Fibroblast of the conjunctiva (primary cell): ENCODE data around the gene EWSR1.
A peak's percentile ranks its signal among the peaks of the same experiment; 100 is the strongest.
"Not testable (repeated sequence)": the region's sequence is repeated elsewhere in the genome, so short reads cannot be mapped to it uniquely, and the experiment has no call there.

Experiments used
- DNase-seq: peaks from one replicate; pipeline ENCODE4 v3.0.0-alpha.2; 2010; ENCODE audit warnings: low read depth

EWSR1 gene

DNA sequence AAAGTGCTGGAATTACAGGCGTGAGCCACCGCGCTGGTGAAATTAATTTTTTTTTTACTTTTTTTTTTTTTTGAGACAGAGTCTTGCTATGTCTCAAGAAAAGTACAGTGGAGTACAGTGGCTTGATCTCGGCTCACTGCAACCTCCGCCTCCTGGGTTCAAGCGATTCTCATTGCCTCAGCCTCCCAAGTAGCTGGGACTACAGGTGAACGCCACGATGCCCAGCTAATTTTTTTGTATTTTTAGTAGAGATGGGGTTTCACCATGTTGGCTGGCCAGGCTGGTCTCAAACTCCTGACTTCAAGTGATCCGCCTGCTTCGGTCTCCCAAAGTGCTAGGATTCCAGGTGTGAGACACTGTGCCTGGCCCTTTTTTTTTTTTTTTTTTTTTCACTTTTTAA lies 20.2 kb upstream of the EWSR1 start:
- not testable (repeated sequence) for DNase-seq

DNA sequence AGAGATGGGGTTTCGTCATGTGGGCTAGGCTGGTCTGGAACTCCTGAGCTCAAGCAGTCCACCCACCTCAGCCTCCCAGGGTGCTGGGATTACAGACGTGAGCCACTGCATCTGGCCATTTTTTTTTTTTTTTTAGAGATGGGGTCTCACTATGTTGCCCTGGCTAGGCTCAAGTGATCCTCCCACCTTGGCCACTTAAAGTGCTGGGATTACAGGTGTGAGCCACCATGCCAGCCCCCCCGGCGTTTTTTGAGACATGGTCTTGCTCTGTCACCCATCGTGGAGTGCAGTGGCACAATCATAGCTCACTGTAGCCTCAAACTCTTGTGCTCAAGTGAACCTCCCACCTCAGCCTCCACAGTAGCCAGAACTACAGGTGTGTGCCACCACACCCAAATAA lies 16.8 kb upstream of the EWSR1 start:
- no peak for DNase-seq

DNA sequence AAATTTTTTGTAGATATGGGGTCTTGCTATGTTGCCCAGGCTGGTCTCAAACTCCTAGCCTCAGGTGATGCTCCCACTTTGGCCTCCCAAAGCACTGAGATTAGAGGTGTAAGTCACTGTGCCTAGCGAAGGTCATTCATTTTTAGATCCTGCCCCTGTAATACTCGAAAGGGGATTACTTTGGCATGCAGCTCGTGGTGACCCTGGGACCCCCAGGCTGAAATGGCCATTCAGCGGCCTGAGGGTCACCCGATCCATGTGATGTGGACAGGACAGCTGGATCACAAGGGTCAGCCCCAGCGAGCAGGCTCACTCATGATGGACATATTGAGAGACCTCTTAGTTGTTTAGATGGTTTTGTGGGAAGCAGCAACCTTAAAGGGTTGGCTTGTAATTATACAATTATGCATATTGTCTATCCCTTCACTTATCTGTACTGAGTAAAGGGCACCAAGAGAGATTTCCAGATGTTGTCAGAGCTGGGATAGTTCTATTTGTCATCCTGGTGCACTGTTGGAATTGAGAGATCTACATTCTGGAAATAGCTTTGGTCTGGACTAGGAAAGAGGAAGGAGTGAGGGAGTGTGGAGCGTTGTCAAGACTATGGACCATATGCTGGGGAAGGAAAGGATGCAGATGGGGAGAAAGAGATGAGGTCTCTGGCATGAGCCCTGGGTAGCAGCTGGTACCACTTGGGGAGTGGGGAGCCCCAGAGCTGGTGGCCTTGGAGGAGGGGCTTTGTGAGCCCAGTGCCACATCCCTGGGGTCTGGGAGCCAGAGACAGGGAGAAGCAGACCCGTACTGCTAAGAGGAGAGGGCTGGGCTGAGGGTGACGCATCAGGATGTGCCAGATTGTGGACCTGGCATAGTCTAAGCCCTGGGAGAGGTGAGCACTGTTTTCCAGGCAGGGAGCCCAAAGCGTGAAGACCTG lies 15.8 kb upstream of the EWSR1 start:
- DNase-seq, result no peak

DNA sequence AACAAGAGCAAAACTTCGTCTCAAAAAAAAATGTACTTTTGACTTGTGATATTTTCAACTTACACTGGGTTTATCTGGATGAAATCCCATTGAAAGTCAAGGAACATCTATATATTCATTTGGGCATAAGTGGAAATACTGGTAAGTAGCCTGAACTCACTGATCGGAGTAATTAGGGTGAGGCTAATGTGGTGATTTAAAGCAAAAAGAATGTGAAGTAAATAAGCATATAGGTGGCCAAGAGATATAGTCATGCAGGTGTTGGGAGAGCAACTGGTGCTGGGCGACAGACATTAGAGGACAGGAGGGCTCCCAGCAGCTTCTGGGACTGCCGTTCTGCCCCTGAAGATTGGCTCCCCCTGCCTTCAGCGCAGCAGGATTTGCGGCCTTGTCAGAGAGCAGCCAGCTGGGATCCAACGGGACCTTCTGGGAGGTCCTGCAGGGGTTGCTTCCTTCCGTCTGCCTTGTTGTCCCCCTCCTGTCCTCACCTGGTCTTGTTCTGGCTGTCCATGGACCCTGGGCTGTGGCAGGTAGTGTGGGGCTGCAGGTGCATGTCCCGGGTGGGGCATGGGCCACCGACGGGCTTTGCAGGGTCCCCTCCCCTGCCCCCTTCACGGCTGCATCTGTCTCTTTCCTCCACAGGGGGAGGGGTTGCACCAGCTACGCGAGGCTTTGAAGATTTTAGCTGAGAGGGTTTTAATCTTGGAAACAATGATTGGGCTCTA lies 14.3 kb upstream of the EWSR1 start:
- DNase-seq, result no peak

DNA sequence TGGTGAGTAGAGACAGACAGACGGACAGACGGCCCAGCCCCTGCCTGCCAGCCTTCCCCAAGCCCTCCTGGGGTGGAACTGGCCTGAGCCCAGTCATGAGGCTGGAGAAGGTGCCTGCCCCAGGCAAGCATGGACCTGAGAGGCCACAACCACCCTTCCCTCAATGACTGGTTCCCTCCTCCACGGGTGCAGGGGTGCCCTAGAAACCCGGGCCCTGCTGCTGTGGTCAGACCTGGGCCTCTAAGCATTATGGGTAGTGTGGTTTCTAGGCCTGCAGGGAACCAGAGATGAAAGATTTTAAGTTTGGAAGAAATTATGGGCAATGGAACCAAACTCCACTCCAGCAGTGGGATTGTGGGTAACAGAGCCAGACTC lies 13.8 kb upstream of the EWSR1 start:
- DNase-seq, result no peak

DNA sequence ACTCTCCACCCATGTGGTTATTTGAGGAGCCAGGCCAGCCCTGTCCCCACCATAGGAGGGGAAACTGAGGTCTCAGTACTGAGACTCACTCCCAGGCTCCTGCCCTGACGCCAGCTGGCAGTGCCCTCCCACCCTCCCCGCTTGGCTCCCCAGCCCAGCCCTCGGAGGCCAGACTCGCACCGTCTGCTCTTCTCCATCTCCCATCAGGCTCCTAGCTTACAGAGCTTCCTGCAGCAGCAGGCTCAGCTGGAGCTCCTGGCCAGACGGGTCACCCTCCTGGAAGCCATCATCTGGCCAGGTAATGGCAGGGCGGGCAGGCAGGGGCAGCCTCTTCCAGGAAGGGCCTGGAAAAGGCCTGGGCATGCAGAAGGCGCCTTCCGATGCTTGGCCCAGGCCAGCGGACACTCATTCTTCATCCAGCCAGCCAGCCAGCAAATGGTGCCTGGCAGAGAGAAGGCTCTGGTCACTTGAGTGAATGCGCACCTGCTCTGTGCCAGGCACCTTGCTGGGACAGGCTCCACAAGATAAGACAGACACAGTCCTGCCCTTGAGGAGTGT lies 12.9 kb upstream of the EWSR1 start:
- DNase-seq, result no peak

DNA sequence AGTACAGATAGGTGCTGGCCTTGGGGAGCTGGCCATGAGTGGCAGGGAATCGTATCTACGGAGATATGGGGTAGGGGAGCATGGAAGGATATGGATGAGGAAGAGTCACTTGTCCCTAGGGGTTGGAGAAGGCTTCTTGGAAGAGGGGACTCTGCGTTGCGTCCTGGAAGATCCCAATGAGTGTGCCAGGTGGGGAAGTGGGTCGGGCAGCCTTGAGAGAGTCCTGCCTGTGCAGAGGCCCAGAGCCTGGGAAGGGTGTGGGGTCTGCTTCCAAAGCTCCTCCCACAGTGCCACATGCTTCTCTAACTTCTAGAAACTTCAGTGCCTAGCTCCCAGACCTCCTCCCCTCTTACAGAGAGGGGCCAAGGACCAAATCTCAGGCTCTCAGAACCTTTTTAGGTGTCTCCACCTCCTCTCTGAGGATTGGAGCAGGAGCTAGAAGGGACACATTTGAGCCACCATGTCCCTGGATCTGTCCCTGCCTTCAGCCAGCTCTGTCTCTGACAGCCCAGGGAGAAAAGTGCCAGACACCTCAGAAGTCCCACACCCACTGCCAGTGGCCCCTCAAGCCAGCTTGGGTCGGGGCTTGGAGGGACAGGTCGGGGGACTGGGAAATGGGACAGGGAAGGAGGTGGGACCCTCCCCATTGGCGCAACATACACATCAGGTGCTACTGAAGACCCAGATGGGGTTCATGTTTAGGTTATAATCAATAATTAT lies 11.3 kb upstream of the EWSR1 start:
- DNase-seq, result no peak

DNA sequence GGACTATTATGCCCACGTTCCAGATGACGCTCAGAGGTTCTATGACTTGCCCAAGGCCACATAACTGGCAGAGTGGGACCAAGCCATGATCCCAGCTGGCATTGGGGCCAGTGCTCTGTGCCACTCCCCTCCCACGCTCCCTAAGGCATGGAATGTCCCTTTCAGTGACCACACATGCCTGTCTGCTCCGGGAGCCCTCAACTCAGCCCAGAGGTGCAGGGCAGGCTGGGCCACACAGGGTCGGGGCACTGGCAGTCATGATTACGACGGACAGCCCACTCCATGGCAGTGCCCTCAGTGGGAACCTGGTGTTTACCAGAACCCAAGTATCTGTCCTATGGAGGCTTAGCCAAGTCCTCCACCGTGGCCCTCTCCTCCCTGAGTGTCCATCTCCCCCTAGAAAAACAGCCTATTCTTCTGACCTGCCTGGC lies 10.3 kb upstream of the EWSR1 start:
- no peak for DNase-seq

DNA sequence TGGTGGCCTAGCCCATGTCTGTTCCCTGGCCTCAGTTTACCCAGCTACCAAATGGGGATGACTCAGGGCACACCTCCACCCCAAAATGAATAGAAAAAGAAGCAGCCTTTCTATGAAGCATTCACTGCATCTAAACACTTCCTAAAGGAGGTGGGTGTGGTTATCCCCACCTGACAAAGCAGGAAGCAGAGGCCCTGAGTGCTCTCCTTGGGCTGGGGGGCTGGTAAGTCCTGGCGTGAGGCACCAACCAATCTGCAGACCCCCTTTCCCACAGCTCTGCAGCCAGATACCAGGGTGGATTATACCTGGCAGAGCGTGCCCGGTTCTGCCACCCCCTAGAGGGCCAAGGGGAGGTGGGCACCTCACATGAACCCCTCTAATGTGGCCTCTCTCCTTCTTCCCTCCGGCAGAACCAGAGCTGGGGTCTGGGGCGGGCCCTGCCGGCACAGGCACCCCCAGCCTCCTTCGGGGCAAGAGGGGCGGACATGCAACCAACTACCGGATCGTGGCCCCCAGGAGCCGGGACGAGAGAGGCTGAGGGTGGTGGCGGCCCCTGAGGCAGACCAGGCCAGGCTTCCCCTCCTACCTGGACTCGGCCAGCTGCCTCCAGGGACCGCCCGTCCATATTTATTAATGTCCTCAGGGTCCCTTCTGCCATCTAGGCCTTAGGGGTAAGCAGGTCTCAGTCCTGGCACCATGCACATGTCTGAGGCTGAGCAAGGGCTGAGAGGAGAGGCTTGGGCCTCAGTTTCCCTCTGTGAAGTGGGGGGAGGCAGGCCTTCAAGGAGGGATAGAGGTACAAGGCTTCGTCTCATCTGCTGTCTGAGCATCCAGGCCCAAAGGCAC lies 9.4 kb upstream of the EWSR1 start:
- DNase-seq, result no peak

DNA sequence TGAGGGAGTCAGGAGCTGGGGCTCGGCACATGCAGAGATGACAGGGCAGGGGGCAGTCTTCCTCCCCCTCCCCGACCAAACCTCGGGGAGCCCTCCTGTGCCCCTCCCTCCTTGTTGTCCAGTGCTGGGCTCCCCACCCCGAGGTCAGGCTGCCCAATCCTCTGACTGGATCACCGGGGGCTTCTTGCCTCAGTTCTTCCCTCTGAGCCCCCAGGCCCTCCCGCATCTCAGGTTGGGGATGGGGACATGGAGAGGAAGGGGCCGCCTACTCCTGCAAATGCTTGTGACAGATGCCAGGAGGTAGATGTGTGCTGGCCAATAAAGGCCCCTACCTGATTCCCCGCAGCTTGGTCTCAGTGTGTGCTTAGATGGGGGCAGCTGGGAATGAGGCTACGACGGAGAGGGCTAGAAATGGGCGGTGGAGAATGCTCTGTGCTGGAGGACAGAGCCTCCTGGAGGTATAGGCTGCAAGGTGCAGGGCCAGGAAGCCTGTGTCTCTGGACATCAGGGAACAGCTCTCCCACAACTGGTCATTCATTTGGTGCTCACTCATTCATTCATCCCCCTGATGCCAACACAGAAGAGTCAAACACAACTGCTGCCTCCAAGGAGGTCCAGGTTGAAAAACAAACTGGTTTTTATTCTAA lies 8.7 kb upstream of the EWSR1 start:
- no peak for DNase-seq

DNA sequence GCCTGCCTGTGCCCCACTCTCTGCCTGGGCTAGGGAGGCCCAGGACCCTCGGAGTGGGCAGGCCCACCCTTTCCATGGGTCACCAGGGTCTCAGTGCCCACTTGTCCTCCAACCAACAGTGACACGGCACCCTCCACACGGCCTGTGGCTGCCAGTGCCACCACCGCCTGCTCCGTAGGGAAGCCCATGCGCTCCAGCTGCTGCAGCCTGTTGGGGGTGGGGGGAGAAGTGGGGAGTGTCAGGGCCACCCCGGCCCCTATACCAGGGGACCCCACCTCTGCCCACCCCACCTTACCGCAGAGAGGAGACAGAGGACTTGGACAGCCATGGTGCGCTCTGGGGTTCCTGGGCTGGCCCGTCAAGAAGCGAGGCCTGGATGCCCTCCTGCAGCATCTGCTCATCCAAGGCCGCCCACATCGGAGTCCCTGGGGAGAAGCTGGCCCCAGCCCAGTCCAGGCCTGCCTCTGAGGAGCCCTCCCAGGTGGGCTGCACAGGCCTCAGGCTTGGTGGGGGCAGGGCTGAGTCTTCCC lies 8.0 kb upstream of the EWSR1 start:
- DNase-seq, result no peak

DNA sequence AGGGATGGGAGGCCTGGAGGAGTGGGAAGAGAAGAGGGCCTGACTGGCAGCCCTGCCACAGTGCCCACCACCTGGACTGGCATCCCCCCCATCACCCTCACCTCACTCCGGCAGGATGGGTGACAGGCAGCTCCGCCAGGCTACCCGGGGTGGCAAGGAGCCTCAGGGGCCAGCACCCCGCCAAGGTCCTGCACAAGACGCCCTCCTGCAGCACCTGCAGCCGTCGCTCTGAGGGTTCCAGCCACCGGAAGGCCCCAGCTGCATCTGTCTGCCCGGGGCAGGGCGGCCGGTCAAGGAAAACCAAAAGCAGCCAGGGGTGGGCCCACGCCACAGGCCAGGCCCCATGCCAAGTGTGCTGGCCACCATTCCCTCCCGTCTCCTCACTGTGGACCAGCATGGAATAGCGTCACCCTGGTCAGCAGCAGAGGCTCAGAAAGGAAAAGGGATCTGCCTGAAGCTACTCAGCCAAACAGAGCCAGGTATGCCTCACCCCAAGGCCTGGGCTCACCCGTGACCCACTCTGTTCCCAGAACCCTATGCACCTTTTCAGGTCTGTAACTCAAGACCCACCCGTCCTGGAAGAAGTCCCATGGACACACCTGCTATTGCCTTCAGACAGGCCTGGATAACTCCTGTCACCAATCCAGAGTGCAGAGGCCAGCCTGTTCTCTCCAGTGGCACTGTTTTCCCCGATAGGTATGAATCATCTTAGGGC lies 7.3 kb upstream of the EWSR1 start:
- no peak for DNase-seq

DNA sequence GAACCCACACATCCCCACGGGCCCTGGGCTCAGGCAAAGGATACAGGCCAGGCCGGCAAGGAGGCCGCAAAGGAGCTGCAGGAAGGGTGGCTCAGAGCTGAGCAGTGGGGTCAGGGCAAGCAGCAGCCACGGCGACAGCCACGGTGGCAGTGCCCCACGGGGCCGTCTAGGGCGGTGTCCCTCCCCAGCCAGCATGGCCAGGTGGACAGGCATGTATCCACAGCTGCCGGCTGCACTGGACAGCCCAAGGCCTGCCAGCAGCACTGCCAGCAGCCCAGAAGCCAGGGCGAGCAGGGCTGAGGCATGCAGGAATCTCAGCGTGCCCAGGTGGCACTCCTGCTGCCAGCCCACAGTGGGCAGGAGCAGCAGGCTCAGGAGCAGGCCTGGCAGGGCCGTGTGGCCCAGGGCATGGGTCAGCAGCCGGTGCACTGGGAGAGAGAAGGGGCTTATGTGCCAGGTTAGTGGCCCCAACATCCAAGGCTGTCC lies 4.2 kb upstream of the EWSR1 start:
- DNase-seq, result no peak

DNA sequence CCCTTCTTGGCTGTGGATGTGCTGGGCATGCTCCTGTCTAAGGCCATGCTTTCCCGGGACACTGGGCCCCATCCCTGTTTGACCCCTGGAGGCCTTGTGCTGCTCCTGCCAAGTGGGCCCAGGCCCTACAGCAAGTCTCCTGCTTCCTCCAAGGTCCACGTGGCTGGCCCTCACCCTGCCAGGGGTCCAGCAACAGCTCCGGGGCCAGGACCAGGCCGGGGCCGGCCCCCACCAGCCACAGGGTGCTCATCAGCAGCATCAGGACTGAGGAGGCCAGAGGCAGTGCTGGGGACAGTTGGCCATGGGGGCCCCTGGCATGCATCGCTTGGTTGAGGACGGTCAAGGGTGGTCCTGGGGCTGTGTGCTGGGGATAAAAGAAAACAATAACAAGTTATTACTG lies 2.8 kb upstream of the EWSR1 start:
- DNase-seq, result no peak

DNA sequence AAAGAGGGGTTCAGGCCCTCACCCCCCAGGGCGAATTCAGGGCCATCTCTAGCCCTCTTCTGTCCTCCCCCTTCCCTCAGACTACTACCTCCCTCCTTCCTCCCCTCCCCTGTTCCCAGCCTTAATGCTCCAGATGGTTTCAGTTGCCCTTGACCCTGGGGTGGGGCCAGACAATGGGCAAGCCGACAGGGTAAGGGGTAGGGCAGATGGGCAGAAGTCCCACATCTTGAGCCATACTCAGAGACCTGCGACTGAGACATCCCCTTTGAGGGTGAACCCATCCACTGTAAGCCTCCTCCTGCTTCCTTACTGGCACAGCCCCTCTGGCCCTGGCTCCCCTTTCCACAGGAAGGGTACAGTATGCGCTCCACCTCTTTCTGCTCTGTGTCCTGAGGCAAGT lies 2.1 kb upstream of the EWSR1 start:
- peak; percentile 73 for DNase-seq

DNA sequence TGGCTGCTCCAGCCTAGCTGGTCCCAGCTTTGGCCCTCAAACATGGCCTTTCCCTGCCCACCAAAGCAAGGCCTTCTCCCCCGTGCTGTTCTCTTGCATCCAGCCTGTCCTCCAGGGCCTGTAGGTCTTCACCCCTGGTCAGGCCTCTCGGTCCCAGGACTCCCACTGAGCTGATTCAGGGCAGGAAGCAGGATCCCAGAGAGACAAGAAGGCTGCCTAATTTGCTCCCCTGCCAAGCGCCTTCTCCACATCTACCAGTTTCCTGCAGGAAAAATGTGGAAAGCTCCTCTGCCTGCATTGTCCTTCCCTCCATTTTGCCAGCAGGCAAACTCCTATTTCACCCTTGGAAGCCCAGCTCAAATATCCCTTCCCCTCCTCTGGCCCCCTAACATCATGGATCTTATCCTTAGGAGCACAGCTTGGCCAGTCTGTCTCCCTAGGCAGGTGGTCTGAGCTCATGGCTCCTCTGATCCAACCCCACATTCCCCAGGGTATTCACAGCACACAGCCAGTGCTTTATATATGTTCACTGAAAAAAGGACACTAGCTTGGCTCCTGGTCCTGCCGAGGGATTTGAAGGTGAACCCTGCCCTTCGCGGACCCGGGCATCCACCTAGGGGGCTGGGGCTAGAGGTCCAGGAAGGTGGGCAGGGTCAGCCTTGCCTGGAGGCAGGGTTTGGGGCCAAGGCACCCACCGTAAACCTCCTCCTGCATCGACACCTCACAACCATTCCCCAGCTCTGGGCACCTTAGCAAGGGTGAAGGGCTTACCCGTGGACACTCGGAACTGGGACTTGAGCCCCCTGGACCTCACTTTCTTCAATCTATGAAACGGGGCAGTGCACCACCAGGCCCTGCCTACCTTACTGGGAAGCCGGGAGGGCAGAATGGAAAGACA lies 1.3 kb upstream of the EWSR1 start:
- no peak for DNase-seq

DNA sequence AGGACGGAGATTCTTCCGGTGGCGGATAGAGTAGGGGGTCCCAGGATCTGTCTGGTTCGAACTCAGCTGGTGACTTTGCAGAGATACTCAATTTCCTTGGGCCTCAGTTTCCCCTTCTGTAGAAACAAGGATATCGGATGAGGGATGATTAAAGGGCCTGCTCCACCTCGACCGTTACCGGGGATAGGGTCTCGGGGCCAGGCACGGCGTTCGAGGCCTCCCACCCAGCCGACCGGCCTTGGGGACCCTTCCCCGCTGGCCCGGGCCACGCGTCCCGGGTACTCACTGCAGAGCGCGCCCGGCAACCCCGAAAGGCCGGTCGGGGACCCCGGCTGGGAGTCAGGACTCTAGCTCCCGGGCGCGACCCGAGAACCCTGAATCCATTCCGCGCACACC lies 608 bp upstream of the EWSR1 start:
- no peak for DNase-seq

DNA sequence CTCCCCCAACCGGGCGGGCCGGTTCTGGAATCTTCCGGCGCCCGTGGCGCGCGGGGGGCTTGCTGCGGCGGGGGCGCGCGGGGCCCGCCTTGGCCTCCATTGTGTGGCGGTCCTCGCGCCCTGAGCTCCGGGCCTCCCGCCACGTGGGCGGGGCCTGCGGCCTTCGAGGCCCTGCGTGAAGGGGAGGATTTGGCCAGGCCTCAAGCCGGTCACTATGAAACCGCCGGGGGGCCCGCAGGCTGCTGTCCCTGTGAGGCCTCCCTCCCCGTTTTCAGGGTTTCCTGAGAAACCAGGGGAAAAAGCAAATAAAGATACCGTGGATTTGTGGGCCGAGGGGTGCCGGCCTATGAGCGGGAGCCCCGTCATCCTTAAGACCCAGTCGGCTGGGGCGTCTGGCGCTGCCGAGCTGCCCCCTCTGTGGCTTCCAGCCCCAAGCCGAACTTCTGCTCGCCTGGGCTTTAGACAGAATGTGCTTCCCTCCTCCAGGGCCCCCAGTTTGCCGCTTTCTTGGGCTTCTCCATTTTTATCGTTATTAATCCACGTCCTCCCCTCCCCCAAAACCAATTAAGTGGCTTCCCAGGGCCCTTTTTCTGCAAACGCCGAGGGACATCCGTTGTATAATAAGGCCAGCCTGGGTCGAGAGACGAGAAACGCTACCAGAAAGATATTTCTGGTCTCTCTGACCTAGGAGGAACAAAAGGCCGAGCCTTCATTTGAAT lies 602 bp downstream of the EWSR1 start:
- DNase-seq, result peak; percentile 49
